HepG2 (cell line): Measurements from ENCODE around the gene PLAC9. TPM values are rescaled to one million over a fixed set of nuclear protein-coding genes. Genes with fewer than 3 reads are reported as not detected.

Source experiments
- ATAC-seq: fragments of 200-7000 bp; cut with Tn5 transposase; 3 replicates; pipeline ENCODE4 v1.9.1; 2020; ENCODE audit warnings: mild to moderate bottlenecking, moderate library complexity
- BruUV-seq: library from RNA; stranded (reverse); fragments of 400-500 nt; replicated peaks from 2 replicates; lab custom pipeline; 2021; lab: Mats Ljungman, UMichigan
- CTCF ChIA-PET: fragments of 300-600 bp; formaldehyde crosslinking; extraction: SDS; loops from one replicate; lab custom pipeline; 2021; ENCODE audit warnings: low total read pairs, inconsistent platforms, low intra/inter-chr PET ratio; lab: Yijun Ruan, JAX
- POLR2A ChIA-PET: fragments of 350-600 bp; sonication (Branson Sonifier 250); formaldehyde crosslinking; loops from one replicate; lab custom pipeline; 2020; ENCODE audit warnings: antibody characterized with exemption, inconsistent platforms; lab: Yijun Ruan, JAX
- DNase-seq: peaks from one replicate; pipeline ENCODE4 v3.0.0-alpha.2; 2015; ENCODE audit warnings: low spot score
- FAIRE-seq: peaks from 3 replicates; lab custom pipeline; 2011; peaks lifted over from hg19 to GRCh38; lab: Jason Lieb, UNC
- H2AFZ ChIP-seq: one replicate; pipeline ENCODE4 v1.6.1; 2011; ENCODE audit warnings: low read length, inconsistent platforms
- H3K27ac ChIP-seq: fragments of 300-600 bp; 3 replicates; pipeline ENCODE4 v1.8.0; 2011; ENCODE audit warnings: mixed run types, mild to moderate bottlenecking, mixed read lengths, low read length, inconsistent platforms; ENCODE audit not compliant: insufficient read depth; ENCODE audit errors: extremely low read length
- H3K27me3 ChIP-seq, 2 experiments: fragments of 200-600 bp in 1 of 2; 2 replicates in 1 of 2; 3 replicates in 1 of 2; pipeline versions ENCODE4 v1.6.0 to v1.8.0; 2011; ENCODE audit warnings: low read length in 2 of 2, mild to moderate bottlenecking in 2 of 2, moderate library complexity in 2 of 2, inconsistent platforms in 1 of 2; ENCODE audit not compliant: insufficient read depth in 2 of 2, control insufficient read depth in 1 of 2
- H3K36me3 ChIP-seq, 2 experiments: fragments of 200-600 bp in 1 of 2; replicated peaks in 1 of 2; 2 replicates in 1 of 2; 3 replicates in 1 of 2; pipeline versions ENCODE4 v1.5.1 to v1.8.0; 2011; ENCODE audit warnings: low read length in 2 of 2, inconsistent platforms in 1 of 2; ENCODE audit not compliant: insufficient read depth in 2 of 2, control insufficient read depth in 1 of 2
- H3K4me1 ChIP-seq: 2 replicates; pipeline ENCODE4 v1.5.1; 2012; ENCODE audit warnings: low read length, inconsistent platforms; ENCODE audit not compliant: insufficient read depth
- H3K4me2 ChIP-seq: 2 replicates; pipeline ENCODE4 v1.6.0; 2011; ENCODE audit warnings: low read depth, low read length, inconsistent platforms
- H3K4me3 ChIP-seq, 3 experiments: fragments of 200-600 bp in 1 of 3; sonication (generic), shearing (Covaris generic) in 1 of 3; replicated peaks in 1 of 3; 2 replicates each; pipeline ENCODE4 v1.5.1; 2011 to 2016; ENCODE audit warnings: low read length in 3 of 3, inconsistent platforms in 2 of 3, low read depth in 2 of 3, mild to moderate bottlenecking in 2 of 3, control low read depth in 1 of 3, mixed read lengths in 1 of 3; ENCODE audit not compliant: insufficient read depth in 1 of 3
- H3K79me2 ChIP-seq: one replicate; pipeline ENCODE4 v1.6.1; 2011; ENCODE audit warnings: low read length, inconsistent platforms; ENCODE audit not compliant: insufficient read depth
- H3K9ac ChIP-seq: 2 replicates; pipeline ENCODE4 v1.6.0; 2011; ENCODE audit warnings: mild to moderate bottlenecking, low read depth, low read length, inconsistent platforms; ENCODE audit not compliant: insufficient read depth
- H3K9me3 ChIP-seq: 2 replicates; pipeline ENCODE4 v1.5.1; 2012; ENCODE audit warnings: mild to moderate bottlenecking, low read length
- H4K20me1 ChIP-seq: 2 replicates; pipeline ENCODE4 v1.6.0; 2011; ENCODE audit warnings: inconsistent platforms, mild to moderate bottlenecking, low read length, moderate library complexity; ENCODE audit not compliant: insufficient read depth
- BCL6 ChIP-seq: IDR thresholded peaks from 2 replicates; pipeline ENCODE4 v1.6.1; 2016; ENCODE audit warnings: missing genetic modification reagents, missing compliant biosample characterization
- CHD4 ChIP-seq: fragments of 200-600 bp; sonication (generic); IDR thresholded peaks from 2 replicates; pipeline ENCODE4 v1.7.0; 2017; ENCODE audit warnings: mild to moderate bottlenecking, low read length, borderline replicate concordance
- HIC2 ChIP-seq: sonication (generic); formaldehyde crosslinking; IDR thresholded peaks from 2 replicates; pipeline ENCODE4 v1.9.0; 2022; ENCODE audit warnings: low read depth, missing genetic modification reagents
- TFDP2 ChIP-seq: sonication (generic); formaldehyde crosslinking; IDR thresholded peaks from 2 replicates; pipeline ENCODE4 v1.4.0; 2020; ENCODE audit warnings: missing genetic modification reagents
- ZBTB7B ChIP-seq: sonication (generic); formaldehyde crosslinking; IDR thresholded peaks from 2 replicates; pipeline ENCODE4 v1.4.0; 2020; ENCODE audit warnings: missing genetic modification reagents
- ZNF512B ChIP-seq: sonication (generic); formaldehyde crosslinking; IDR thresholded peaks from 2 replicates; pipeline ENCODE4 v1.5.1; 2020; ENCODE audit warnings: missing genetic modification reagents, mild to moderate bottlenecking, borderline replicate concordance
- ZNF597 ChIP-seq: sonication (generic); formaldehyde crosslinking; IDR thresholded peaks from 2 replicates; pipeline ENCODE4 v1.5.0; 2020; ENCODE audit warnings: missing genetic modification reagents
- ZNF629 ChIP-seq: sonication (generic); formaldehyde crosslinking; conservative IDR thresholded peaks from 2 replicates; pipeline ENCODE4 v1.5.0; 2020; ENCODE audit warnings: missing genetic modification reagents
- ZNF672 ChIP-seq: sonication (generic); formaldehyde crosslinking; IDR thresholded peaks from 2 replicates; pipeline ENCODE4 v1.8.1; 2022; ENCODE audit warnings: missing genetic modification reagents
- WGBS: methylation state at CpG from one replicate; pipeline ENCODE4 v1.1.6; 2017; ENCODE audit warnings: low lambda C conversion rate; 5-methylcytosine and 5-hydroxymethylcytosine counted together
- in situ Hi-C: cut with HindIII; loops from 2 replicates; pipeline ENCODE4 v1.10.0; 2017; ENCODE audit warnings: low pct_unique_long_range_greater_than_20kb; ENCODE audit not compliant: extremely low pct_ligation_motif_present
- intact Hi-C: fragments of 100-400 bp; cut with micrococcal nuclease; formaldehyde crosslinking; loops from one replicate; pipeline ENCODE4 v1.10.0; 2022; ENCODE audit not compliant: unreplicated experiment
- polyA plus RNA-seq, 8 experiments: library from polyadenylated mRNA; depleted of rRNA in 3 of 8; stranded (reverse) in 7 of 8; unstranded in 1 of 8; fragments of >200 nt; fragmentation: Illumina TruSeq in 4 of 8; extraction: Trizol in 4 of 8; gene quantifications; 2 replicates each; pipeline versions ENCODE4 v1.2.1 to v1.2.3, GENCODE V29; 2011 to 2016; ENCODE audit warnings: low read depth in 4 of 8, missing spikeins in 1 of 8, mixed read lengths in 1 of 8; ENCODE audit not compliant: insufficient read depth in 1 of 8
- total RNA-seq, 5 experiments: library from RNA; depleted of rRNA; stranded (reverse); fragments of >200 nt; fragmentation: Illumina TruSeq; extraction: Trizol; gene quantifications; 2 replicates each; pipeline ENCODE4 v1.2.3, GENCODE V29; 2016; ENCODE audit warnings: low read depth in 1 of 5

PLAC9 gene
- total and polyA plus RNA-seq, 2 of the 13 experiments (the other 11 are each of a cell fraction or from before 2014, with no cell fraction given), result not detected

- TF ChIP-seq ZNF512B (CRISPR knock-in tag) (no peak), BCL6 (CRISPR knock-in tag) (no peak)
Measured at GRCh38 chr10:80184291-80184690, 51.8 kb downstream of the PLAC9 start (continued).

- CTCF ChIA-PET, result no interaction called here
- H2AFZ ChIP-seq, result no peak overlapping the region
- H3K36me3 ChIP-seq, result no peaks in the 10 kb centered on the region
- POLR2A ChIA-PET, result no interaction called here
- 94% methylated on average over 5 of the region's 5 CpGs for WGBS
- H3K9ac ChIP-seq, result no peak overlapping the region
- no peak overlapping the region for H3K27ac ChIP-seq
- peaks cover 20% of the 10 kb centered on the region; the same call in 1 of the 2 replicates for H3K4me1 ChIP-seq
- in situ Hi-C loops, result no loop called here
- H3K27me3 ChIP-seq, result no peaks in the 10 kb centered on the region
- no peaks in the 10 kb centered on the region for H3K9me3 ChIP-seq
- peaks cover 8% of the 10 kb centered on the region for H4K20me1 ChIP-seq
- ATAC-seq (no peak), FAIRE-seq (no peak), DNase-seq (no peak)
- H3K4me3 ChIP-seq, result no peak overlapping the region
- H3K79me2 ChIP-seq, result peaks cover 31% of the 10 kb centered on the region
- intact Hi-C loops, result no loop called here
- TF ChIP-seq CHD4 (peak; percentile 39; the same call in 1 of the 2 replicates), ZBTB7B (CRISPR knock-in tag) (no peak), TFDP2 (CRISPR knock-in tag) (no peak), HIC2 (CRISPR knock-in tag) (no peak), ZNF597 (CRISPR knock-in tag) (no peak), ZNF672 (CRISPR knock-in tag) (no peak), ZNF629 (CRISPR knock-in tag) (peak; percentile 87)
- no TSS peak for BruUV-seq
- H3K4me2 ChIP-seq, result no peak overlapping the region
Measured at GRCh38 chr10:80185578-80186299, 53.2 kb downstream of the PLAC9 start.
